Erythroblast (primary cell): ENCODE data around the gene CDH5.

ENCODE experiments used
- GATA1 ChIP-seq: IDR thresholded peaks from 2 replicates; pipeline ENCODE4 v1.6.1; 2011; ENCODE audit warnings: low read depth, mild to moderate bottlenecking, control low read depth, low read length, moderate library complexity
- POLR2A ChIP-seq: IDR thresholded peaks from 2 replicates; pipeline ENCODE4 v1.6.1; 2011; ENCODE audit warnings: mild to moderate bottlenecking, low read length

- TF ChIP-seq POLR2A = no peak
- TF ChIP-seq GATA1 = no peak
These were observed at the start of gene CDH5 for GRCh38 chr16:66366433-66367299.
